NCI-H2107 treated with DMSO at 0.1 percent for 48 hours (cell line): ENCODE measurements around the gene PRDM11.
A peak's percentile ranks its signal among the peaks of the same experiment; 100 is the strongest.

ENCODE experiments used
- DNase-seq: peaks from one replicate; lab custom pipeline; 2025; ENCODE audit not compliant: unreplicated experiment; lab: John Stamatoyannopoulos, UW

The PRDM11 gene

GRCh38 chr11:45209000-45209879, 62.8 kb downstream of the PRDM11 start:
- DNase-seq, result no peak

- DNase-seq, result peak; percentile 39
These were observed 63.7 kb downstream of the PRDM11 start for GRCh38 chr11:45209891-45210699.

DNA sequence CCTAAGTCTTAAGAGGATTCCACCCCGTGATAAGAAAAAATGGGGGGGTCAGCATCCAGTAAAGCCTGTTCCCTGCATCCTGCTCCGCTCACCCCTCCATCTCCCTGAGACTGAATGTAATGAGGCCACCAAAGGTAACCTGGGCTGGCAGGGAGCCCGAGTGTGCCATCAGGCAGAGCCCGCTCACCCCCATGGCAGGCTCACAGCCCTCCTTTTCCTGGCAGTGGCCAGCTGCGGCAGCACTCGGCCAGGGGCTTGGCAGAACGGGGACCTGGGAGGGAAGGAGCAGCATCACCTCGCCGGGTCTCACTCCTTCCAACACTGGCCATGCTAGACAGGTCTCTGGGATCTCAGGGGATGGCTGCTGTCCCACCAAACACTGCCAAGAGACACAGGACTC, 64.4 kb downstream of the PRDM11 start:
- DNase-seq, result no peak

GRCh38 chr11:45211732-45212131, 65.3 kb downstream of the PRDM11 start:
- no peak for DNase-seq

DNA sequence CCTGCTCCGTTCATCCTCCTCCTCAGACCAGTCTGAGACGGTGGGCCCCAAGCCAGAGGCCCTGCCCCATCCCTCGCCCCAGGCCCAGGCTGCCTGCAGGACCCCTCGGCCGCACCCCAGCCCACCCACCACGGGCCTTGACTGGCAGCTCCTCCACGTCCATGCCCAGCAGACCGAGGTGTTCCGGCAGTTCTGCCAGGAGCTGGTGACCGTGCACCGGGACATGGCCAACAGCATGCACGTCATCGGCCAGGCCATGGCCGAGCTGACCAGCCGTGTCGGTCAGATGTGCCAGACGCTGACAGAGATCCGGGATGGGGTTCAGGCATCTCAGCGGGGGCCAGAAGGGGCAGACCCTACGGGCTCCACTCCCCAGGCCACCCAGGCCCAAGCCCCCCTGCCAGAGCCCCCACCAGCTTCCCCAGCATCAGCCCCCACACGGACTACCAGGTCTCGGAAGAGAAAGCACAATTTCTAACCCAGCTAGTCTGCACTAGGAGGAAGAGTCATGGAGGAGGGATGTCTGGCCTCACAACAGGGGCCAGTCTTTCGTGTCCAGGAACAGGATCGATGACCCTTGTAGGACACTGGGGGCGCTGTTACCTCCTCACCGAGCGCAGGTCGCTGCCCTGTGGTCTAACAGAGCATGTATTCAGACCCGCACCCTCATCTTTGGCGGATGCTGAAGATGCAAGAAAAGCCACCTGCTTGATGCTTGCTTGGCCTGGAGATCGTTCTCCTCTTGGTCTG, 66.3 kb downstream of the PRDM11 start:
- DNase-seq, result no peak

GRCh38 chr11:45213316-45213665, 66.9 kb downstream of the PRDM11 start:
- no peak for DNase-seq

DNA sequence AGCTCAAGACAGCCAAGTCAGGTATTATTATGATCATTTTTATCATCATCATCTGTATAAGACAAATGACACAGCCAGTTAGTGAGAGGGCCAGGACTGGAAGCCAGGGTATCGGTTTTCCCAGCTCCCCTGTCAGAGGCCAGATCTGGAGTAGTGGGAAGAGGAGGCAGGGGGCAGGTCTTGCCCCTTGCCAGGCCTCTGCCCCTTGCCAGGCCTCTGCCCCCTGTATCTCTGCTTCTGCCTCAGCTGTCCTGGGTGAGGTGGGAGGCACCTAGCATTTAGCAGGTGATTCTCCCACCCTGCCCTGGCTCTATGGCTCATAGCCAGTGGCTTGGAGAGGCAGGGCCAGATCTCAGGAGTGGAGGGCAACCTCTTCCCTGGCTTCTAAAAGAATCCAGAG, 67.3 kb downstream of the PRDM11 start:
- DNase-seq, result no peak

DNA sequence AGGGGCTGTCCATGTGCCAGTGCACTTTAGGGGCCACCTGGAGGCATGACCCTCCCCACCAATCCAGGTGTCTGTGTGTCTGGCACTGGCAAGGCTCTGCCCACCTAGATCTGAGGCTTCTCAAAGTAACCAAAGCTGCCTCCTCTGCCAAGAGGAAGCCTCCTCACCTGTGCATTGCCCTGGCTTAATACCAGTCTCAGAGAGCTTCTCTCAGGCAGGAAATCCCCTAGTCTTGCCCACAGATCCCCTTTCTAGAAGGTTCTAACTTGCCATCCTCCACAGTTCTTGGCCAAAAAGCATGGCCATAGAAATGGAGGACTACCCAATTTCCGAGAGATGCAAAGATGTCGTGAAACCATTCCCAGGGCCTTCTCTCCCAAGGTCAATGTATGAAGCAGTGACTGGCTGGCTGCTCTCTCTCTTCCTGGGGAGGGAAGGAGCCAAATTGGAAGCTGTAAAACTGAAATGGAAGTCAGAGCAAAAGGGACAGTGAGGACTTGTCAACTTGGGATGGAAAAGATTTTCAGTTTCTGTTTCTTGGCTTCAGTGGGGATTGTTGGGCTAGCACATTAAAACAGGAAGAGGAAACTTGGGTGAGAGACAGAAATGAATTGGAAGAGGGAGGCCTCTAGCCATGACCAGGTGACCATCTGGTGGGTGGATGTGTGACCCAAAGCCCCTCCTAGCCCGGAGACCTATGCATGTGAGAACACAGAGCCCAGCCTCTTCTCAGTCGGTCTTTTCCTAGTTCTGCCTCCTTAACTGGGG, 68.8 kb downstream of the PRDM11 start:
- DNase-seq, result no peak

GRCh38 chr11:45216031-45216430, 69.6 kb downstream of the PRDM11 start:
- no peak for DNase-seq

DNA sequence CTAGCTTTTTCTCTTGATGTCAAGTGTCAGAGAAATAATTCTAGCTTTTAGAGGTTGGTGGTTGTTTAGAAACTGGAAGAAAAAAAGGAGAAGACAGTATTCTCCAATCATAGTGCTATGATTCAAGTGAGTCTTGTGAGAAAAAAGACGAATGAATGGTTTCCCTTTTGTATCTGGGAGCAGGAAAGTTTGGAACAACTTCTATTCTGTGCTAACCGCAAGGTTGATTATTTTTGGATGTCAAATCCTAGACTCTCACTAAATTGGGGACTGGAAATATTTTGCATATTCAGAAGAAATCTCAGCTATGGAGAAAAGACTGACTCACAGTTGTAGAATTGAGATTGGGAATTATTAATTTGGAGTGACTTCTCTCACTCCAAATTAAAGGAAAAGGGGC, 70.5 kb downstream of the PRDM11 start:
- no peak for DNase-seq

GRCh38 chr11:45217991-45218390, 71.6 kb downstream of the PRDM11 start:
- DNase-seq, result no peak

- DNase-seq, result no peak
These were observed 72.3 kb downstream of the PRDM11 start for GRCh38 chr11:45218705-45219104.

- no peak for DNase-seq
These were observed 73.0 kb downstream of the PRDM11 start for GRCh38 chr11:45219411-45219810.

- DNase-seq, result no peak
These were observed 77.1 kb downstream of the PRDM11 start for GRCh38 chr11:45223496-45223895.

DNA sequence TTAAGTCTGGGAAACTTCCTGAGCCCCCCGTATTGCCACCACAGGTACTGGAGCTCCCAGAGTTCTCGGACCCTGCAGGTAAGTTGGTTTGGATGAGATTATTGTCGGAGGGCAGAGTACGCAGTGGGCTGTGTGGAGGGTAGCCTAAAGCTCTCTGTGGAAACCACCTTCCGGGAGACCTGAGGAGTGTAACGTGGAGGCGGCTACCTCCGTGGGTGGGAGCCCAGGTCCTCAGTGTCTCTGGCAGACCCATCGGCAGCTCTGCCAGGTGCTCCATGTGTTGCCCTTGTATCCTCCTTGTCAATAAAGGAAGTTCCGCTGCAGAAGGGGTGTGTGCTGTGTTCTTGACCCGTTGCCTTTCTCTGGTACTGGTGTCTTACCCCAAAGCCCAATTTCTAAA, 78.3 kb downstream of the PRDM11 start:
- no peak for DNase-seq

GRCh38 chr11:45225277-45225676, 78.8 kb downstream of the PRDM11 start:
- peak; percentile 69 for DNase-seq

DNA sequence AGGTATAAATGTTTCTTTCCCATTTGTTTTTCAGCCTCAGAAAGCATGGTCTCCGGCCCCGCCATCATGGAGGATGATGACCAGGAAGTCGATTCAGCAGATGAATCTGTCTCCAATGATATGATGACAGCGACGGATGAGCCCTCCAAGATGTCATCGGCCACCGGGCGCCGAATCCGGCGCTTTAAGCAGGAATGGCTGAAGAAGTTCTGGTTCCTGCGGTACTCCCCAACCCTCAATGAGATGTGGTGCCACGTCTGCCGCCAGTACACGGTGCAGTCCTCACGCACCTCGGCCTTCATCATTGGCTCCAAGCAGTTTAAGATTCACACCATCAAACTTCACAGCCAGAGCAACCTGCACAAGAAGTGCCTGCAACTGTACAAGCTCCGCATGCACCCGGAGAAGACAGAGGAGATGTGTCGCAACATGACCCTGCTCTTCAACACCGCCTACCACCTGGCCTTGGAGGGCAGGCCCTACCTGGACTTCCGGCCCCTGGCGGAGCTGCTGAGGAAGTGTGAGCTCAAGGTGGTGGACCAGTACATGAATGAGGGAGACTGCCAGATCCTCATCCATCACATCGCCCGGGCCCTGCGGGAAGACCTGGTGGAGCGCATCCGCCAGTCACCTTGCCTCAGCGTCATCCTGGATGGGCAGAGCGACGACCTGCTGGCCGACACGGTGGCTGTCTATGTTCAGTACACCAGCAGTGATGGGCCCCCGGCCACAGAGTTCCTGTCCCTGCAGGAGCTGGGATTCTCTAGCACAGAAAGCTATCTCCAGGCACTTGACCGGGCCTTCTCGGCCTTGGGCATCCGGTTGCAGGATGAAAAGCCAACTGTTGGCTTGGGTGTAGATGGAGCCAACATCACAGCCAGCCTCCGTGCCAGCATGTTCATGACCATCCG, 79.8 kb downstream of the PRDM11 start:
- DNase-seq, result no peak

- DNase-seq, result no peak
These were observed 80.5 kb downstream of the PRDM11 start for GRCh38 chr11:45226901-45227300.

DNA sequence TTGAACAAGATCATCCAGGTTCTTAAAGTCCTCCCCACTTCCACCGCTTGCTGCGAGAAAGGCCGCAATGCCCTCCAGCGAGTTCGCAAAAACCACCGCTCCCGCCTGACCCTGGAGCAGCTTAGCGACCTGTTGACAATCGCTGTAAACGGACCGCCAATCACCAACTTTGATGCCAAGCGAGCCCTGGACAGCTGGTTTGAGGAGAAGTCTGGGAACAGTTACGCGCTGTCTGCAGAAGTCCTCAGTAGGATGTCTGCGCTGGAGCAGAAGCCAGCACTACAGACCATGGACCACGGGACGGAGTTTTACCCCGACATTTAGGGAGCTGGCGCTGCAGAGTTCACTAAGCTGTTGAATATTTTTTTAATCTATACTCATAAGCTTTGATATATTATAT, 81.4 kb downstream of the PRDM11 start:
- DNase-seq, result no peak
